Measurements from ENCODE around the gene NUDT16. TPM values are rescaled to one million over a fixed set of nuclear protein-coding genes. Genes with fewer than 3 reads are reported as not detected.

The NUDT16 gene
- total and polyA plus RNA-seq, 9 of the 15 experiments (the other 6 are each of a cell fraction or from before 2014, with no cell fraction given), result 1.5 to 11.4 (median 7.6) TPM

DNA sequence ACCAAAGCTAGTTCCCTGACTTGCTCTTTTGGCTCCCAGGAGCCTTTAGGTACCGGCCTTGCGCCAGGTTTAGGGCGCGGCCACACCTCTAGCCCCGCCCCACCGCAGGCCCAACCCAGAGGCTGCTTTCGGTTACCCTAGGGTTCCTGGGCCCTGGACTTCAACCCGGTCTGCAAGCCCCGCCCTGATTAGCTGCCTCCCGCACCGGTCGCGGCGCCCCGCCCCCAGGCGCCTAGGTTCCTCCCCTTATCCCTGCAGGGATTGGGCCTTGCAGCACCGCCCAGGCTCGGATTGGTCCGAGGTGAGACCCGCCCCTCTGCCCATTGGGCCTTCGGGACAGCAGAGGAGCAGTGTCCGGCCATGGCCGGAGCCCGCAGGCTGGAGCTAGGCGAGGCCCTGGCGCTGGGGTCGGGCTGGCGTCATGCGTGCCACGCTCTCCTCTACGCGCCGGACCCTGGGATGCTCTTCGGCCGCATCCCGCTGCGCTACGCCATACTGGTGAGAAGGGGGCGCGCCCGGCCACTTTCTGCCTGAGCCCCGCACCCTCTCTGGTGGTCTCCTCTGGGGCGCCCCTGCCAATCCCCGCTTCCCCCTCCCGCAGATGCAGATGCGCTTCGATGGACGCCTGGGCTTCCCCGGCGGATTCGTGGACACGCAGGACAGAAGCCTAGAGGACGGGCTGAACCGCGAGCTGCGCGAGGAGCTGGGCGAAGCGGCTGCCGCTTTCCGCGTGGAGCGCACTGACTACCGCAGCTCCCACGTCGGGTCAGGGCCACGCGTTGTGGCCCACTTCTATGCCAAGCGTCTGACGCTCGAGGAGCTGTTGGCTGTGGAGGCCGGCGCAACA, at the start of gene NUDT16 (continued):
- TF ChIP-seq ZNF318 (IDR thresholded peaks at IDR 0.05; ENCODE audit: borderline replicate concordance in 1 of 2, low read depth in 1 of 2) (no peak), ARID3B (CRISPR knock-in tag; IDR thresholded peaks at IDR 0.05; ENCODE audit: borderline replicate concordance) (no peak), HOMEZ (CRISPR knock-in tag; IDR thresholded peaks at IDR 0.05) (no peak), RBFOX2 (IDR thresholded peaks at IDR 0.05; ENCODE audit: low read depth, low read length) (peak; percentile 96), FOXK1 (CRISPR knock-in tag; IDR thresholded peaks at IDR 0.05; ENCODE audit: borderline replicate concordance) (no peak), PCBP1 (IDR thresholded peaks at IDR 0.05; ENCODE audit: low read depth, low read length, poor library complexity, severe bottlenecking) (no peak), SMARCA5 (IDR thresholded peaks at IDR 0.05) (no peak), SIN3B (IDR thresholded peaks at IDR 0.05; ENCODE audit: low read depth) (no peak), RBM17 (IDR thresholded peaks at IDR 0.05; ENCODE audit: borderline replicate concordance, low read depth, low read length) (no peak), U2AF1 (optimal IDR thresholded peaks at IDR 0.05; ENCODE audit: low read depth, low read length) (no peak), ZNF197 (CRISPR knock-in tag; IDR thresholded peaks at IDR 0.05; ENCODE audit: low read depth) (no peak)
- TF ChIP-seq, protein P1, sequence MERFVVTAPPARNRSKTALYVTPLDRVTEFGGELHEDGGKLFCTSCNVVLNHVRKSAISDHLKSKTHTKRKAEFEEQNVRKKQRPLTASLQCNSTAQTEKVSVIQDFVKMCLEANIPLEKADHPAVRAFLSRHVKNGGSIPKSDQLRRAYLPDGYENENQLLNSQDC (CRISPR knock-in tag; IDR thresholded peaks at IDR 0.05), result no peak

Measured in K562 (cell line).